Mesothelial cell of epicardium (in vitro differentiated cells): ENCODE data around the gene TNP2. TPM values are rescaled to one million over a fixed set of nuclear protein-coding genes. Genes with fewer than 3 reads are reported as not detected.
"Not testable (repeated sequence)": the region's sequence is repeated elsewhere in the genome, so short reads cannot be mapped to it uniquely, and the experiment has no call there.

Source experiments
- DNase-seq, 2 experiments: peaks; one replicate each; pipeline ENCODE4 v3.0.0; 2021; ENCODE audit warnings: low spot score in 2 of 2; ENCODE audit not compliant: unreplicated experiment in 2 of 2
- H3K27ac Mint-ChIP-seq: 2 replicates; pipeline ENCODE4 v1.8.0; 2021; ENCODE audit warnings: mixed read lengths
- H3K27me3 Mint-ChIP-seq: 2 replicates; pipeline ENCODE4 v1.8.0; 2021; ENCODE audit warnings: low read depth, mixed read lengths
- H3K36me3 Mint-ChIP-seq: 2 replicates; pipeline ENCODE4 v1.8.0; 2021; ENCODE audit warnings: mixed read lengths
- H3K4me1 Mint-ChIP-seq: 2 replicates; pipeline ENCODE4 v1.8.0; 2021; ENCODE audit warnings: mixed read lengths
- H3K4me3 Mint-ChIP-seq: 2 replicates; pipeline ENCODE4 v1.8.0; 2021; ENCODE audit warnings: mild to moderate bottlenecking, moderate library complexity, mixed read lengths
- H3K9me3 Mint-ChIP-seq: 2 replicates; pipeline ENCODE4 v1.8.0; 2021; ENCODE audit warnings: mixed read lengths
- total RNA-seq: library from RNA; stranded (reverse); gene quantifications from 3 replicates; pipeline ENCODE4 v1.2.1, GENCODE V29; 2021
- TF ChIP-seq, protein P1 (sequence below): fragments of 200-600 bp; sonication (generic); IDR thresholded peaks from one replicate; pipeline ENCODE4 v1.5.0; 2021; ENCODE audit warnings: antibody characterized with exemption; ENCODE audit not compliant: unreplicated experiment

The TNP2 gene
- total RNA-seq, 1 donor from 2014 or later, result not detected

DNA sequence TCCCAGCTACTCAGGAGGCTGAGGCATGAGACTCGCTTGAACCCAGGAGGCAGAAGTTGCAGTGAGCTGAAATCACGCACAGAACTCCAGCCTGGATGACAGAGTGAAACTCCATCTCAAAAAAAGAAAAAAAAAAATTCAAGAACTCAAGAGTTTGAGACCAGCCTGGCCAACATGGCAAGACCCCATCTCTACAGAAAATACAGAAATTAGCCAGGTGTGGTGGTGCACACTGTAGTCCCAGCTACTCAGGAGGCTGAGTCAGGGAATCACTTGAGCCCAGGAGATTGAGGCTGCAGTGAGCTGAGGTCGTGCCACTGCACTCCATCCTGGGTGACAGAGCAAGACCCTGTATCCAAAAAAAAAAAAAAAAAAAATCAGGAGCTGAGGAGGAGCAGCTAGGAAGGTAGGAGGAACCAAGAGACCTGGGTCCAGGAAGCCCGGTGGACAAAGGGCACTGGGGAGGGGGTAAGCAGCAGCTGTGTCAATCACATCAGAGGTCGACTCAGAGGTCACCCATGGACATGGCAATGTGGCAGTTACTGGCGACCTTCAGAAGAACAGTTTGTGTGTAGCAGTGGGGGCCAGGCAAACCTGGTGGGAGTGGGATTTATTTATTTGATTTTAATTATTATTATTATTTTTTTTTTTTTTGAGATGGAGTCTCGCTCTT is 23.1 kb upstream of the TNP2 start:
- H3K27ac Mint-ChIP-seq, result no peak overlapping the region
- peaks cover 23% of the 10 kb centered on the region for H3K4me1 Mint-ChIP-seq
- H3K27me3 Mint-ChIP-seq, result no peaks in the 10 kb centered on the region
- H3K9me3 Mint-ChIP-seq, result no peaks in the 10 kb centered on the region
- no peak overlapping the region for H3K4me3 Mint-ChIP-seq
- DNase-seq, result no peak
- TF ChIP-seq, protein P1, sequence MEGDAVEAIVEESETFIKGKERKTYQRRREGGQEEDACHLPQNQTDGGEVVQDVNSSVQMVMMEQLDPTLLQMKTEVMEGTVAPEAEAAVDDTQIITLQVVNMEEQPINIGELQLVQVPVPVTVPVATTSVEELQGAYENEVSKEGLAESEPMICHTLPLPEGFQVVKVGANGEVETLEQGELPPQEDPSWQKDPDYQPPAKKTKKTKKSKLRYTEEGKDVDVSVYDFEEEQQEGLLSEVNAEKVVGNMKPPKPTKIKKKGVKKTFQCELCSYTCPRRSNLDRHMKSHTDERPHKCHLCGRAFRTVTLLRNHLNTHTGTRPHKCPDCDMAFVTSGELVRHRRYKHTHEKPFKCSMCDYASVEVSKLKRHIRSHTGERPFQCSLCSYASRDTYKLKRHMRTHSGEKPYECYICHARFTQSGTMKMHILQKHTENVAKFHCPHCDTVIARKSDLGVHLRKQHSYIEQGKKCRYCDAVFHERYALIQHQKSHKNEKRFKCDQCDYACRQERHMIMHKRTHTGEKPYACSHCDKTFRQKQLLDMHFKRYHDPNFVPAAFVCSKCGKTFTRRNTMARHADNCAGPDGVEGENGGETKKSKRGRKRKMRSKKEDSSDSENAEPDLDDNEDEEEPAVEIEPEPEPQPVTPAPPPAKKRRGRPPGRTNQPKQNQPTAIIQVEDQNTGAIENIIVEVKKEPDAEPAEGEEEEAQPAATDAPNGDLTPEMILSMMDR, result no peak
- no peaks in the 10 kb centered on the region for H3K36me3 Mint-ChIP-seq

DNA sequence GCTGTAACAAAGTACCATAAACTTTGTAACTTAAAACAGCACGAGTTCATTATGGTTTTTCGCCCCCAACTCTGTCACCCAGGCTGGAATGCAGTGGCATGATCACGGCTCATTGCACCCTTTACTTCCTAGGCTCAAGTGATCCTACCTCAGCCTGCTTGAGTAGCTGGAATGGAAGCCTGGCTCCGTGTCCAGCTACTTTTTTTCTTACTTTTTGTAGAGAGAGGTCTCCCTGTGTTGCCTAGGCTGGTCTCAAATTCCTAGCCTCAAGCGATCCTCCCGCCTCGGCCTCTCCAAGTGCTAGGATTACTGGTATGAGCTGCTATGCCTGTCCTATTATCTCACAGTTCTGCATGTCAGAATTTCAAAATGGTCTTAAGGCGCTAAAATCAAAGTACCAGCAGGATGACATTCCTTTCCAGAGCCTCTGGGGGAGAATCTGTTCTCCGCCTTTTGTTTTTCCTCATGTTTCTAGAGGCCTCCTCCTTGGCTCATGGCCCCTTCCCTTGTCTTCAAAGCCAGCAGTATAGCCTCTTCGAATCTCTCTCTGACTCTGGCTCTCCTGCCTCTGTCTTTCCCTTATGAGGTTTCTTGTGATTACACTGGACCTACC is 22.1 kb upstream of the TNP2 start:
- H3K27ac Mint-ChIP-seq, result peak overlapping the region; percentile 68
- TF ChIP-seq, protein P1, result no peak
- no peaks in the 10 kb centered on the region for H3K27me3 Mint-ChIP-seq
- H3K9me3 Mint-ChIP-seq, result no peaks in the 10 kb centered on the region
- no peak overlapping the region for H3K4me3 Mint-ChIP-seq
- no peak for DNase-seq
- peaks cover 13% of the 10 kb centered on the region for H3K4me1 Mint-ChIP-seq
- H3K36me3 Mint-ChIP-seq, result no peaks in the 10 kb centered on the region

DNA sequence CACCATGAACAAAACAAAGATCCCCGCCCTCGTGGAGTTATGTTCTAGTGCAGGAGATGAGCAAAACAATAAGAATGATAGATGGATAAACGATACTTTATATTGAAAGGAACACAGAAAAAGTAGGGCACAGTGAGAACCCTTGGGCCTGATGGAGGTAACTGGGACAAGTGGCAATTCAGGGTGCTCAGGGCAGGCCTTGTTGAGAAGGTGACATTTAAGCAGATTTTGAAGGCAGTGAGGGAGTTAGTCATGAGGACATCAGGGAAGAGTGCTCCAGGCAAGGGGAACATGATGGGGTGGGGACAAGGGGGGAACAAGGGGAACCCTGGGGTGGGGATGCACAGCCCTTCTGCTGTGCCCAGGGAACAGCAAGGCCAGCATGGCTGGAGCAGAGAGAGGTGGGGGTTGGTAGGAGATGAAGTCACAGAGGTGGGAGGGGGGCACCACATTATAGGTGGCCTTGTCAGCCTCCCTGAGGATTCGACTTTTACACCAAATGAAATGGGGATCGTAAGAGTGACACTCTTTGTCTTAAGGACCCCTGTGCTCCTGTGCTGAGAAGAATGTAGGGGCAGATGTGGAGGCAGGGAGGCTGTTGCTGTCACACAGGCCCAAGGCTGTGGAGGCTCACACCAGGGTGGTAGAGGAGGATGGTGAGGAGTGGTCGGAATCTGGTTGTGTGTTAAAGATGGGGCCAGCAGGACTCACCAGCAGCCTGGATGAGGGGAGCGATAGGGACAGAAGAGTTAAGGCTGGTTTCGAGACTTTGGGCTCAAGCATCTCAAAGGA is 21.2 kb upstream of the TNP2 start:
- Mint-ChIP-seq H3K9me3 (no peaks in the 10 kb centered on the region), H3K36me3 (no peaks in the 10 kb centered on the region), H3K27ac (no peak overlapping the region), H3K4me3 (no peak overlapping the region), H3K27me3 (no peaks in the 10 kb centered on the region), H3K4me1 (peaks cover 13% of the 10 kb centered on the region)
- TF ChIP-seq, protein P1, result no peak
- DNase-seq, result no peak

DNA sequence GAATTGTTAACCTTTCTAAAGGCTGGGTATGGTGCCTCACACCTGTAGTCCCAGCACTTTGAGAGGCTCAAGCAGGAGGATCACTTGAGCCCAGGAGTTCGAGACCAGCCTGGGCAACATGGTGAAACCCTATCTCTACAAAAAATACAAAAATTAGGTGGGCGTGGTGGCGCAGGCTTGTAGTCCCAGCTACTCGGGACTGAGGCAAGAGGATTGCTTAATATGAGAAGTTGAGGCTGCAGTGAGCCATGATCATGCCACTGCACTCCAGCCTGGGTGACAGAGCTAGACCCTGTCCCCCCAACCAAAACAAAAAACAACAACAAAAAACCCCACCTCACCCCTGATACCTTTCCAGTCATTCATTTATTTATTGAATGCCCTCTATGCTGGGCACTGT is 20.6 kb upstream of the TNP2 start:
- H3K27ac Mint-ChIP-seq, H3K27me3 Mint-ChIP-seq, DNase-seq, H3K4me3 Mint-ChIP-seq, H3K9me3 Mint-ChIP-seq, H3K36me3 Mint-ChIP-seq: not testable (repeated sequence)
- peaks cover 13% of the 10 kb centered on the region for H3K4me1 Mint-ChIP-seq

DNA sequence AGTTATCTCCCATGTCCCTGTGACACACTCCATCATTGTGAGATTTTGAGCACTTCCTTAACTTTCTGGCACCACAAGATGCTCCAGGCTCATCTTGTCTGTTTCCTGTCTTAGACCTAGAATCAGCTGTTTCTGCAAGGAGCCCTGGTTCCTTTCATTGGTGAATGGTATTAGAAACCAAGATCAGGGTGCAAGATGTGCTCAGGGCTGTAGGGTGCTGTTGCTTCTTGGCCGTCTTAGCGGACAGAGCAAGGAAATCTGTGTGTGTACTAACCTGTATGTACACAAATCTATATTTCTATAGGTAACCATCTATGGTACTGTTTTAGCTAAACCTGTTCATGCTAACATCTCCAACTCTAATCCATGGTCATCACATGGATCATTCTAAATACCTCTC is 20.1 kb upstream of the TNP2 start:
- TF ChIP-seq, protein P1, result no peak
- DNase-seq, result no peak
- H3K4me1 Mint-ChIP-seq, result peaks cover 13% of the 10 kb centered on the region
- no peaks in the 10 kb centered on the region for H3K27me3 Mint-ChIP-seq
- H3K9me3 Mint-ChIP-seq, result no peaks in the 10 kb centered on the region
- no peak overlapping the region for H3K4me3 Mint-ChIP-seq
- H3K27ac Mint-ChIP-seq, result no peak overlapping the region
- H3K36me3 Mint-ChIP-seq, result no peaks in the 10 kb centered on the region

DNA sequence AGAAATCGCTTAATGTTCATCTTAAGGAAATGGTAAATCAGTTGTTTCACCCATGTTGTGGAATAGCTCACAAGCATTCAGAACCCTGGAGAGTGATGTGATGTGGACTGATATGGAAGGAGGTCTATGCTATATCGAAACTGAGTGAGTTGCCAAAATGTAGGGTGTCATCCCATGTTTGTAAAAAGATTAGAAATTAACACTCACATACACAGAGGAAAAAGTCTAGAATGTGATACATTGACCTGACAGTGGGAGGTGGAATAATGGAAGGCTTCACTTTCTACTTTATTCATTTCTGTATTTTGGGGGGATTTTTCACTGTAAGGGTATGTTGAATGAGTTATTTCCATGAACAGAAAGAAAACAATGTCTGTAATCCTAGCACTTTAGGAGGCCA is 16.7 kb upstream of the TNP2 start:
- Mint-ChIP-seq H3K36me3 (no peaks in the 10 kb centered on the region), H3K9me3 (no peaks in the 10 kb centered on the region), H3K27ac (no peak overlapping the region), H3K4me3 (no peak overlapping the region), H3K4me1 (peaks cover 3% of the 10 kb centered on the region), H3K27me3 (no peaks in the 10 kb centered on the region)
- TF ChIP-seq, protein P1, result no peak
- DNase-seq, result no peak
